SK-N-SH (cell line): ENCODE results near the gene PERM1.

ENCODE experiments used
- EP300 ChIP-seq, 2 experiments: IDR thresholded peaks; 2 replicates each; pipeline versions ENCODE4 v1.4.0 to v1.6.1; 2012; ENCODE audit warnings: borderline replicate concordance in 1 of 2, low read depth in 1 of 2, low read length in 1 of 2
- JUND ChIP-seq: IDR thresholded peaks from 2 replicates; pipeline ENCODE4 v1.4.0; 2012
- MEF2A ChIP-seq: IDR thresholded peaks from 2 replicates; pipeline ENCODE4 v1.4.0; 2012; ENCODE audit warnings: low read depth, borderline replicate concordance
- MXI1 ChIP-seq: IDR thresholded peaks from 2 replicates; pipeline ENCODE4 v1.6.1; 2012; ENCODE audit warnings: mild to moderate bottlenecking, low read depth, low read length, improper control_type of control experiment
- POLR2AphosphoS5 ChIP-seq: IDR thresholded peaks from 2 replicates; pipeline ENCODE4 v1.6.1; 2012; ENCODE audit warnings: low read depth, low read length
- RAD21 ChIP-seq: IDR thresholded peaks from 2 replicates; pipeline ENCODE4 v1.6.1; 2012; ENCODE audit warnings: mild to moderate bottlenecking, low read length
- RCOR1 ChIP-seq: fragments of 150-350 bp; IDR thresholded peaks from 2 replicates; pipeline ENCODE4 v1.6.1; 2017; ENCODE audit warnings: antibody characterized with exemption, low read length
- SIN3A ChIP-seq: IDR thresholded peaks from 2 replicates; pipeline ENCODE4 v1.6.1; 2012; ENCODE audit warnings: low read depth, mild to moderate bottlenecking, low read length, moderate library complexity, borderline replicate concordance
- TCF12 ChIP-seq: IDR thresholded peaks from 2 replicates; pipeline ENCODE4 v1.4.0; 2012
- TEAD4 ChIP-seq: IDR thresholded peaks from 2 replicates; pipeline ENCODE4 v1.4.0; 2012; ENCODE audit warnings: mild to moderate bottlenecking, borderline replicate concordance; ENCODE audit not compliant: insufficient read depth
- TF ChIP-seq, protein P1 (sequence below): fragments of 200-600 bp; sonication (generic); IDR thresholded peaks from 2 replicates; pipeline ENCODE4 v1.6.1; 2017; ENCODE audit warnings: antibody characterized with exemption, mild to moderate bottlenecking, moderate library complexity
- TF ChIP-seq, protein P2 (sequence below): IDR thresholded peaks from 2 replicates; pipeline ENCODE4 v1.6.1; 2012; ENCODE audit warnings: mild to moderate bottlenecking, low read depth, low read length, moderate library complexity
- TF ChIP-seq, protein P3 (sequence below): IDR thresholded peaks from 2 replicates; pipeline ENCODE4 v1.4.0; 2012; ENCODE audit warnings: low read depth
- TF ChIP-seq, protein P4 (sequence below): IDR thresholded peaks from 2 replicates; pipeline ENCODE4 v1.4.0; 2012; ENCODE audit warnings: low read depth, borderline replicate concordance

DNA sequence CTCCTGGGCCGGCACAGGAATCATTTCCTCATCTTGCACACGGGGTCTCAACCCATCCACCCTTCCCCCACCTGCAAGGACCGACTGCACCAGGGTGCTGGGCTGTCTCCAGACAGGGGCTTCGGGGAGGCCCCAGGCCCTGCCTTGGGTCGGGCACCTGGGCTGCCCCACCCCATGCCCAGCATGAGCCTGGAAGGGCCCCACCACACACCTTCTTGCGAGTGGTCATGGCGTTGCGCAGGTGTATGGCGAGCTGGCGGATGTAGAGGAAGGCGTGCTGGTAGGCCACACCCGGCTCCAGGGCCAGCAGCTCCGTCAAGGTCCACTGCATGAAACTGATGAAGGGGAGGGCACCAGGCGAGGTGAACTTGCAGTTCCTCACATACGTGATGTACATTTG lies 29.7 kb downstream of the PERM1 start:
- TF ChIP-seq, protein P1, sequence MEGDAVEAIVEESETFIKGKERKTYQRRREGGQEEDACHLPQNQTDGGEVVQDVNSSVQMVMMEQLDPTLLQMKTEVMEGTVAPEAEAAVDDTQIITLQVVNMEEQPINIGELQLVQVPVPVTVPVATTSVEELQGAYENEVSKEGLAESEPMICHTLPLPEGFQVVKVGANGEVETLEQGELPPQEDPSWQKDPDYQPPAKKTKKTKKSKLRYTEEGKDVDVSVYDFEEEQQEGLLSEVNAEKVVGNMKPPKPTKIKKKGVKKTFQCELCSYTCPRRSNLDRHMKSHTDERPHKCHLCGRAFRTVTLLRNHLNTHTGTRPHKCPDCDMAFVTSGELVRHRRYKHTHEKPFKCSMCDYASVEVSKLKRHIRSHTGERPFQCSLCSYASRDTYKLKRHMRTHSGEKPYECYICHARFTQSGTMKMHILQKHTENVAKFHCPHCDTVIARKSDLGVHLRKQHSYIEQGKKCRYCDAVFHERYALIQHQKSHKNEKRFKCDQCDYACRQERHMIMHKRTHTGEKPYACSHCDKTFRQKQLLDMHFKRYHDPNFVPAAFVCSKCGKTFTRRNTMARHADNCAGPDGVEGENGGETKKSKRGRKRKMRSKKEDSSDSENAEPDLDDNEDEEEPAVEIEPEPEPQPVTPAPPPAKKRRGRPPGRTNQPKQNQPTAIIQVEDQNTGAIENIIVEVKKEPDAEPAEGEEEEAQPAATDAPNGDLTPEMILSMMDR = no peak
- no peak for TF ChIP-seq TEAD4
- no peak for TF ChIP-seq MEF2A
- TF ChIP-seq TCF12 = no peak
- TF ChIP-seq, protein P2, sequence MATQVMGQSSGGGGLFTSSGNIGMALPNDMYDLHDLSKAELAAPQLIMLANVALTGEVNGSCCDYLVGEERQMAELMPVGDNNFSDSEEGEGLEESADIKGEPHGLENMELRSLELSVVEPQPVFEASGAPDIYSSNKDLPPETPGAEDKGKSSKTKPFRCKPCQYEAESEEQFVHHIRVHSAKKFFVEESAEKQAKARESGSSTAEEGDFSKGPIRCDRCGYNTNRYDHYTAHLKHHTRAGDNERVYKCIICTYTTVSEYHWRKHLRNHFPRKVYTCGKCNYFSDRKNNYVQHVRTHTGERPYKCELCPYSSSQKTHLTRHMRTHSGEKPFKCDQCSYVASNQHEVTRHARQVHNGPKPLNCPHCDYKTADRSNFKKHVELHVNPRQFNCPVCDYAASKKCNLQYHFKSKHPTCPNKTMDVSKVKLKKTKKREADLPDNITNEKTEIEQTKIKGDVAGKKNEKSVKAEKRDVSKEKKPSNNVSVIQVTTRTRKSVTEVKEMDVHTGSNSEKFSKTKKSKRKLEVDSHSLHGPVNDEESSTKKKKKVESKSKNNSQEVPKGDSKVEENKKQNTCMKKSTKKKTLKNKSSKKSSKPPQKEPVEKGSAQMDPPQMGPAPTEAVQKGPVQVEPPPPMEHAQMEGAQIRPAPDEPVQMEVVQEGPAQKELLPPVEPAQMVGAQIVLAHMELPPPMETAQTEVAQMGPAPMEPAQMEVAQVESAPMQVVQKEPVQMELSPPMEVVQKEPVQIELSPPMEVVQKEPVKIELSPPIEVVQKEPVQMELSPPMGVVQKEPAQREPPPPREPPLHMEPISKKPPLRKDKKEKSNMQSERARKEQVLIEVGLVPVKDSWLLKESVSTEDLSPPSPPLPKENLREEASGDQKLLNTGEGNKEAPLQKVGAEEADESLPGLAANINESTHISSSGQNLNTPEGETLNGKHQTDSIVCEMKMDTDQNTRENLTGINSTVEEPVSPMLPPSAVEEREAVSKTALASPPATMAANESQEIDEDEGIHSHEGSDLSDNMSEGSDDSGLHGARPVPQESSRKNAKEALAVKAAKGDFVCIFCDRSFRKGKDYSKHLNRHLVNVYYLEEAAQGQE = no peak
- no peak for TF ChIP-seq POLR2AphosphoS5
- TF ChIP-seq, protein P3, sequence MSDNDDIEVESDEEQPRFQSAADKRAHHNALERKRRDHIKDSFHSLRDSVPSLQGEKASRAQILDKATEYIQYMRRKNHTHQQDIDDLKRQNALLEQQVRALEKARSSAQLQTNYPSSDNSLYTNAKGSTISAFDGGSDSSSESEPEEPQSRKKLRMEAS = no peak
- TF ChIP-seq MXI1 = no peak
- TF ChIP-seq JUND = no peak
- TF ChIP-seq RAD21 = no peak
- TF ChIP-seq EP300 (IDR thresholded peaks at IDR 0.05; ENCODE audit: borderline replicate concordance in 1 of 2, low read depth in 1 of 2, low read length in 1 of 2) = no peak
- TF ChIP-seq, protein P4, sequence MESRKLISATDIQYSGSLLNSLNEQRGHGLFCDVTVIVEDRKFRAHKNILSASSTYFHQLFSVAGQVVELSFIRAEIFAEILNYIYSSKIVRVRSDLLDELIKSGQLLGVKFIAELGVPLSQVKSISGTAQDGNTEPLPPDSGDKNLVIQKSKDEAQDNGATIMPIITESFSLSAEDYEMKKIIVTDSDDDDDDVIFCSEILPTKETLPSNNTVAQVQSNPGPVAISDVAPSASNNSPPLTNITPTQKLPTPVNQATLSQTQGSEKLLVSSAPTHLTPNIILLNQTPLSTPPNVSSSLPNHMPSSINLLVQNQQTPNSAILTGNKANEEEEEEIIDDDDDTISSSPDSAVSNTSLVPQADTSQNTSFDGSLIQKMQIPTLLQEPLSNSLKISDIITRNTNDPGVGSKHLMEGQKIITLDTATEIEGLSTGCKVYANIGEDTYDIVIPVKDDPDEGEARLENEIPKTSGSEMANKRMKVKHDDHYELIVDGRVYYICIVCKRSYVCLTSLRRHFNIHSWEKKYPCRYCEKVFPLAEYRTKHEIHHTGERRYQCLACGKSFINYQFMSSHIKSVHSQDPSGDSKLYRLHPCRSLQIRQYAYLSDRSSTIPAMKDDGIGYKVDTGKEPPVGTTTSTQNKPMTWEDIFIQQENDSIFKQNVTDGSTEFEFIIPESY = no peak
- no peak for TF ChIP-seq SIN3A
- TF ChIP-seq RCOR1 = no peak
